Measurements from ENCODE around the gene LMOD2.

DNA sequence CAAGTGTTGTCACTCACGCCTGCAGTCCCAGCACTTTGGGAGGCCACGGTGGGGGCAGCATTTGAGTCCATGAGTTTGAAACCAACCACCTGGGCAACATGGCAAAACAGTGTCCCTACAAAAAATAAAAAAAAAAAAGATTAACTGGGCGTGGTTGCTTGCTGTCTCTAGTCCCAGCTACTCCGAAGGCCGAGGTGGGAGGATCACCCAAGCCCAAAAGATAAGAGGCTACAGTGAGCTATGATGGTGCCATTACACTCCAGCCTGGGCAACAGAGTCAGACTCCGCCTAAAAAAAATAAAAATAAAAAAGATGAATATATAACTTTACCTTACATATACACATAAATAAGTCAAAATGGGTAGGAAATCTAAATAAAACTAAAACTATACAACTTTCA lies 2.5 kb upstream of the LMOD2 start:
- TF ChIP-seq, protein P1, sequence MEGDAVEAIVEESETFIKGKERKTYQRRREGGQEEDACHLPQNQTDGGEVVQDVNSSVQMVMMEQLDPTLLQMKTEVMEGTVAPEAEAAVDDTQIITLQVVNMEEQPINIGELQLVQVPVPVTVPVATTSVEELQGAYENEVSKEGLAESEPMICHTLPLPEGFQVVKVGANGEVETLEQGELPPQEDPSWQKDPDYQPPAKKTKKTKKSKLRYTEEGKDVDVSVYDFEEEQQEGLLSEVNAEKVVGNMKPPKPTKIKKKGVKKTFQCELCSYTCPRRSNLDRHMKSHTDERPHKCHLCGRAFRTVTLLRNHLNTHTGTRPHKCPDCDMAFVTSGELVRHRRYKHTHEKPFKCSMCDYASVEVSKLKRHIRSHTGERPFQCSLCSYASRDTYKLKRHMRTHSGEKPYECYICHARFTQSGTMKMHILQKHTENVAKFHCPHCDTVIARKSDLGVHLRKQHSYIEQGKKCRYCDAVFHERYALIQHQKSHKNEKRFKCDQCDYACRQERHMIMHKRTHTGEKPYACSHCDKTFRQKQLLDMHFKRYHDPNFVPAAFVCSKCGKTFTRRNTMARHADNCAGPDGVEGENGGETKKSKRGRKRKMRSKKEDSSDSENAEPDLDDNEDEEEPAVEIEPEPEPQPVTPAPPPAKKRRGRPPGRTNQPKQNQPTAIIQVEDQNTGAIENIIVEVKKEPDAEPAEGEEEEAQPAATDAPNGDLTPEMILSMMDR (conservative IDR thresholded peaks at IDR 0.05; ENCODE audit: low read length): no peak
- TF ChIP-seq EZH2phosphoT487 (IDR thresholded peaks at IDR 0.05; ENCODE audit: borderline replicate concordance): no peak
